ENCODE results near the gene ARHGAP6.

DNA sequence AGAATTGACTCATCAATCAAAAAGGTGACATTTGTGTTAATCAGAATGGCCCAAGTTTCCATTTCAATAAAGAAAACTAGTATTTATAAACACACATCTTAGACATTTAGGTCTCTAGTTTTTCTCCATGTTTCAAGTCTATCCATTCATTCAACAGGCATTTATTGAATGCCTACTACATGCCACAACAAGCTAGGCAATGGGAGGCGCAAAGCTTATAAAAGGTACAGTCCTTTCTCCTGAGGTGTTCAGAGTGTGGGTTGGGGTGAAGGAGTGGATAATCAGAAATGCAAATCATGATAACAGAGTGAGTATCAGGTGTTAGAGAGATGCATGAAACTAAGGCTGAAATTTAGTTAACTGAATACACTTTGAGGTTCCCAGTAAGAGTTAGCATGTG is 476.6 kb downstream of the ARHGAP6 start:
- TF ChIP-seq, protein P1, sequence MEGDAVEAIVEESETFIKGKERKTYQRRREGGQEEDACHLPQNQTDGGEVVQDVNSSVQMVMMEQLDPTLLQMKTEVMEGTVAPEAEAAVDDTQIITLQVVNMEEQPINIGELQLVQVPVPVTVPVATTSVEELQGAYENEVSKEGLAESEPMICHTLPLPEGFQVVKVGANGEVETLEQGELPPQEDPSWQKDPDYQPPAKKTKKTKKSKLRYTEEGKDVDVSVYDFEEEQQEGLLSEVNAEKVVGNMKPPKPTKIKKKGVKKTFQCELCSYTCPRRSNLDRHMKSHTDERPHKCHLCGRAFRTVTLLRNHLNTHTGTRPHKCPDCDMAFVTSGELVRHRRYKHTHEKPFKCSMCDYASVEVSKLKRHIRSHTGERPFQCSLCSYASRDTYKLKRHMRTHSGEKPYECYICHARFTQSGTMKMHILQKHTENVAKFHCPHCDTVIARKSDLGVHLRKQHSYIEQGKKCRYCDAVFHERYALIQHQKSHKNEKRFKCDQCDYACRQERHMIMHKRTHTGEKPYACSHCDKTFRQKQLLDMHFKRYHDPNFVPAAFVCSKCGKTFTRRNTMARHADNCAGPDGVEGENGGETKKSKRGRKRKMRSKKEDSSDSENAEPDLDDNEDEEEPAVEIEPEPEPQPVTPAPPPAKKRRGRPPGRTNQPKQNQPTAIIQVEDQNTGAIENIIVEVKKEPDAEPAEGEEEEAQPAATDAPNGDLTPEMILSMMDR (IDR thresholded peaks at IDR 0.05): no peak
- no peak for TF ChIP-seq POLR2A (IDR thresholded peaks at IDR 0.05)

Data from Peyer's patch (tissue), 4 donors.